ENCODE measurements around the gene SIN3A.

SIN3A gene

DNA sequence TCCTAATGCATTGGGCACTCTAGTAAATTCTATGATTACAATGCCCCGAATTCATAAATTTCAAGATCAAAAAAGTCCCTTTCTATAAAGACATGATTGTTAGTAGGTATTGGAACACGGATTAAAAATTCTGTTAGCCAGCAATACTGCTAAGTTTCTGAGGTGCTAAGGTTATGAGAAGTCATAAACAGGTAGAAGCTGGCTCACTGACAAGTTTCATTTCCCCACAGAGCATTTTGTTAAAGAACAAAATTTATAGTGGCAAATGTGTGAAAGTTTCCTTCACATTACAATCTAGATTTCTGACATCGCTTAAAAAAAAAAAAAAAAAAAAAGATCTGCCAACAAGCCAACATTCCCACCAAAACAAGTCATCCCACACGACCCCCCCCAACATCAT, 70.7 kb downstream of the SIN3A start:
- DNase-seq (ENCODE audit: low read depth in 2 of 2) = no peak

DNA sequence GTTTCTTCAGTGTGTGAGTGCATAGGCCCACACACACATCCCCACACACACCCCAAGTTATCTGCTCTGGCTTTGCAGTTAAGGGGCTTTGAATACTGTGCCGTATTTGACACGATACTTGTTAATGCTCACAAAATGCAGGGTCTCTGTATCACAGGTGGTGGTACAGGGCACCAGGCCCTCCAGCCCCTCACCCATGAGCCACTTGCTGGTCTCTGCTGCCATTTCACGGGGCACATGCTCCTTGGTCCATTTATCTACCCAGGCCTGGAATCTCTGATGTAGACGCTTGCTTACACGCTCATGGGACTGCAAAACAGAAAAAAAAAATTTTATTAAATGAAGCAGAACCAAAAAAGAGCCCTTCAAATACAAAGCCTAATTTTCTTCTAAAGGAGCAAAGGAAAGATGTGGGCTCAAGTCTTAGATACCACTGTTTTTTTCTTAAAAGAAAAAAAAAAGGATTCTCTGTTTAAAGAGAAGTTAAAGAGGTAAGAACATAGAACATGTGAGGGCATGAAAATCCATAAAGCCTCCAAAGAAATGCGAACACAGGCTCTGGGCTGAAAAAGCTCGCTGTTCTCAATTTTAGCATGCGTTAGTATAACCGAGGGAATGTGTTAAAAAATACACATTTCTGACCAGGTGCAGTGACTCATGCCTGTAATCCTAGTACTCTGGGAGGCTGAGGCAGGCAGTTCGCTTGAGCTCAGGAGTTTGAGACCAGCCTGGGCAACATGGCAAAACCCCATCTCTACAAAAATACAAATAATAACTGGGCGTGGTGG, 79.4 kb downstream of the SIN3A start:
- no peak for DNase-seq (ENCODE audit: low read depth in 2 of 2)

GRCh38 chr15:75371486-75371885, 80.0 kb downstream of the SIN3A start:
- DNase-seq (ENCODE audit: low read depth in 2 of 2) = no peak

DNA sequence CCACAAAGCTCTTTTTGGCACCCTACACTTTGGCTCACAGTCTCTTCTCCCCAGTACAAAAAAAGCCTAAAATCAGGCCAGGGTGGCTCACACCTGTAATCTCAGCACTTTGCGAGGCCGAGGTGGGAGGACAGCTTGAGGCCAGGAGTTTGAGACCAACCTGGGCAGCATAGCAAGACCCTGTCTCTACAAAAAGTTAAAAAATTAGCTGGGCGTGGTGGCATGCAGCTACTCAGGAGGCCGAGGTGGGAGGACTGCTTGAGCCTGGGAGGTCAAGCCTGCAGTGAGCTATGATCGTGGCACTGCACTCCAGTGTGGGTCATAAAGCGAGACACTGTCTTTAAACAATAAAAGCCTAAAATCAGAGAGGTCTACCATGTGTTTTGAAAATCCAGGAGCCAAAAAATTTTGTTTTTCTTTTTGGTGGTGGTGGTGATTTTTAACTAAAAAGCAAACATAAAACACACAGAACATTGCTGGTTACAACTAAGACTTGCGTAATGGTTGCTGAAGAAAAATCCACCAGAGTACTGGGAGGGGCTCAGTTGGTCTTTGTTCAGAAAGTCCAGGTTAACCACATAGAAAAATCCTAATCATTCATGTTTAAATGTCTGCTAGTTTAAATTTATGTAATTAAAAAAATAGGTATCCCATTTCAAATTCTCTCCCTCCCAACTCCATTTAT, 81.5 kb downstream of the SIN3A start:
- DNase-seq (ENCODE audit: low read depth in 2 of 2) = no peak

GRCh38 chr15:75368689-75369239, 82.7 kb downstream of the SIN3A start:
- DNase-seq (ENCODE audit: low read depth in 2 of 2) = no peak

- peak; percentile 73 to 82 for DNase-seq (ENCODE audit: low read depth in 2 of 2)
Measured at GRCh38 chr15:75367913-75368688, 83.4 kb downstream of the SIN3A start, which contains the start of gene MAN2C1. TSS of gene MAN2C1 (minus strand) at chr15:75368607. CDS start at chr15:75368583, 24 bp downstream.

DNA sequence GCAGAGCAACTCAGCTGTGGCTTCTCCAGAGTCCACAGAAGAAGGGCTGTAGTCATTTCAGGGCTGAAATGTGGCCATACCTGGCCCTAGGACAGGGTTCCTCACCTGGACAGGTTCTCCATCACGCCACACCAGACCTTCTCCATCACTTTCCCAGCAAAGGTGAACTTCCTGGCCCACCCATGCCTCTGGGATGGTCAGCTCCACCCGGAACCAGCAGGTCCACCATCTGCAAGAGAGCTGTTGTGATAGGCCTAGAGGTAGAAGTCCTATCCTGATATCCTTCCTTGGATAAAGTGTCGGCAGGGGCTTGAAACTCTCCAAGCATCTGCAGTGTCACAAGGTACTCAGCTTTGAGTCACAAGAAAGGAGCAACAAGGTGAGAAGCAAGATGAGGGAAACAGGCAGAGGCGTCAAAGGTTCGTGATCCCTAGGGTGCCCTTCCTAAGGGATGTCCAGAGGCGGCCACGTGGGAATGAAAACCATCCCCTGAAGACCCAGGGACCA, 84.0 kb downstream of the SIN3A start:
- no peak for DNase-seq (ENCODE audit: low read depth in 2 of 2)

- DNase-seq (ENCODE audit: low read depth in 2 of 2) = no peak
Measured at GRCh38 chr15:75367006-75367405, 84.5 kb downstream of the SIN3A start.

- no peak for DNase-seq (ENCODE audit: low read depth in 2 of 2)
Measured at GRCh38 chr15:75366163-75366562, 85.3 kb downstream of the SIN3A start.

DNA sequence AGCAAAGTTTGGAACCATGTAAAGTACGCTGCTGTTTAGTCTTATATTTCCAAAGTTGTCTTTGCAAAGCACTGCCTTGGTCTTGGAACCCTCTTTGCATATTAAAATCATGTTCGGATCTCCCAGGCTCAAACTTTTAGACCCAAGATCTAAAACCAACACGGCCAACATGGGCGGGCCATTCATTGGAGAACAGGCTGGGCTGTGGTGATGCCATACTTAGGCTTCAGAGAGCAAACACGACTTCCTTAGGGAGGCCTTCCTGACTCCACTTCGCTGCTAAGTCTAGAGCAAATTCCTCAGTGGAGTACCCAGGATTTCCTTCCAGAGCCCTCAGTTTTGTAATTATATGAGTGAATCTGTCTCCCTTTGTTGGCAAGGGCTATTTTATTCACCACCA, 86.6 kb downstream of the SIN3A start:
- no peak for DNase-seq (ENCODE audit: low read depth in 2 of 2)

DNA sequence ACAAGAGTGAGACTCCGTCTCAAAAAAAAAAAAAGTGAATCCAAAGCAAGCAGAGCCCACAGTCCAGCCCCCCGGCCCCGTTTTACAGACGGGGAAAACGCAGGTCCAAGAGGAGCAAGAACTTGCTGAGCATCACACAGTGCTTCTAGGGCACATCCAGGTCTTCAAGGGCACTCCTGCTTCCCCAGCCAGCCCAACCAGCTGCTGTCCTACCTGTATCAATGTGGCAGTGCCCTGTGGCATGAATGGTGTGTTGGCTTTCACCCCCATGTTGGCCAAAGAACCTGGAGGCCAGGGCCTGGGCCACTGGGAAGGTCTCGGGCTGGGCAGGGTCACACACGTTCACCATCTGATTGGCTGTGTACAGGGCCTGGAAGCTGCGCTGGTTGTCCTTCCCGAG, 87.7 kb downstream of the SIN3A start:
- no peak for DNase-seq (ENCODE audit: low read depth in 2 of 2)

DNA sequence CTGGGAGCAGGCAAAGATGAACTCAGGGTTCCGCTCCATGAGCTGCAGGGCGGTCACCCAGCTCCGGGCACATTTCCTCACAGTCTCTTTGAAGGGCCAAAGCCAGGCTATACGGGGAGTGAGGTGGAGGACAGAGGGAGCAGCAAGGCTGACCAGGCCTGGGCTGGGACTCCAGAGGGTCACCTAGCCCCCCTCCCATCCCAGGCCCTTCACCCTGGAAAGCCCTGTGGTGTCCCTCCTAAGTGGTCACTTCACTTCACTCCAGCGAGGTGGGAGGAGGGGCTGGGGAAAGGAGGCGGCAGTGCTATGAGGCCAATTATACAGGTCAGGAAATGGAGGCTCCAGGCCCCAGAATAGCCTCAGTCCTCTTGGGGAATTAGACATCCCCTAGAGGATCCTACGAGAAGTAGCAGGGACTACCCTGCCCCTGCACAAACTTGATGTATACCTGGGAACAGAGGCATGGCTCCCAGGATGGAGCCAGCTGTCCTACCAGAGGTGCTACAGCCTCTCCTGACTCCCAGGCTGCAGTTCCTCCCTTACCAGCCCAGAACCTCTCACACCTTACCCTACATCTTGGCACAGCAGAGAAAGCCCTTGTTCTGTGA, 88.7 kb downstream of the SIN3A start:
- no peak for DNase-seq (ENCODE audit: low read depth in 2 of 2)

- no peak for DNase-seq (ENCODE audit: low read depth in 2 of 2)
Measured at GRCh38 chr15:75361989-75362641, 89.4 kb downstream of the SIN3A start.

DNA sequence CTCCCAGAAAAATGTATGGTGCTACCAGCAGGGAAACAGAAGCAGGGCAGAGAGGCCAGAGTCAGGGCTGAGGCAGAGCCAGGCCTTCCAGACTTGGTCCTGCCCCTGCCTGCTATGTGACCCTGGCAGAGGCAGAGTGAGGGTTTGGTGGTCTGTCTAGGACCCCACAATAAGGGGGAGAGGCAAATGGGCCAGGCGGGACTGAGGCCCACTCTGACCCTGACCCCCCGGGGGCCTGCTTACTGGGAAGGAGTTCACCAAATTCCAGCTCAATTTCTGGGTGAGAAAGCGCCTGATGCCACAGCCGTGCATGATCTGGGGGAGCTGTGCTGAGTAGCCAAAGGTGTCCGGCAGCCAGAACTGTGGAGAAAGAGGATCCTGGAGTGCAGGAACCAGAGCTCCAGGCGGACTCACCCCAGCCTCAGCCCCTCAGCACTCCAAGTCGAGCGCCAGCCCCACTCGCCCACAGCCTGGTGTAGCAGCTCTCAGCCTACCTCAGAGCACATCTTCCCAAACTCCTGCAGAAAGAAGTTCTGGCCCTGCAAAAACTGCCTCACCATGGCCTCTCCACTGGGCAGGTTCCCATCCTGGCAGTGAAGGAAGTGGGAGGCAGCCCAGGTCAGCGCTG, 90.0 kb downstream of the SIN3A start:
- DNase-seq (ENCODE audit: low read depth in 2 of 2) = no peak

- no peak for DNase-seq (ENCODE audit: low read depth in 2 of 2)
Measured at GRCh38 chr15:75360856-75361255, 90.6 kb downstream of the SIN3A start.

- DNase-seq (ENCODE audit: low read depth in 2 of 2) = no peak
Measured at GRCh38 chr15:75360391-75360790, 91.1 kb downstream of the SIN3A start.

DNA sequence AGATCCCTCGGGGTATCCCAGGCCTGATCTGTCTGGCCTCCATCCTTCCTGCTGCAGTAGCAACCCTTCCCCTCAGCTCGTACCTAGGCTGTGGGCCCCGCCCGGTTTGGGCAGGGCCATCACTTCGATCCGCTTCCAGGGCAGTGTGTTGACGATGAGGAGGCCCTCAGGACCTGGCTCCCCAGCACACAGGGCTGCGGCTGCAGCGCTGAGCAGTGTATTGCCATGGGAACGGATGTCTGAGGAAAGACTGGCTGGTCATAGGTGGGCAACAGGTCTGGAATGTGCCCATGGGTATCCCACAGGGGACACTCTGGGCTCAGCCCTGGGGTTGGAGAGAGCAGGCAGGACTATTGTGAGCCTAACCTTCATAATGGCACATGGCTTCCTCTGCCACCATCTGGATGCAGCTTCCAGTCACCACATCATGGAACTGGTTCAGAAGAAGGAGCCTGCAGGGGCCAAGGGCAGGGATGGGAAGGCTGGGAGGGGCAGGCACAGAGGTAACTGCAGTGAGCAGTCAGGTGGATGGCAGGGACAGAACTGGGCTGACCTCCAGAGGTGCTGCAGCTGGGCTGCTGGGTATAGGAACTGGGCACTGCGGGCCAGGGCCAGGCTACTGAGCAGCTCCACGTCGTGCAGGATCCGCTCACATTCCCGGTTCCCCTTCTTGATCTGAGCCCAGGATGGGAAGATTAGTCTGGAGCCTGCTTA, 91.8 kb downstream of the SIN3A start:
- DNase-seq (ENCODE audit: low read depth in 2 of 2) = no peak

GRCh38 chr15:75358771-75359536, 92.5 kb downstream of the SIN3A start:
- DNase-seq (ENCODE audit: low read depth in 2 of 2) = no peak
